ENCODE data around the gene FUT7. TPM values are rescaled to one million over a fixed set of nuclear protein-coding genes. Genes with fewer than 3 reads are reported as not detected.

Gene FUT7
- total and polyA plus RNA-seq, 2 of the 13 experiments (the other 11 are each of a cell fraction or from before 2014, with no cell fraction given), result 0.05 TPM; not detected in 1

- TF ChIP-seq PBX2 (CRISPR knock-in tag; IDR thresholded peaks at IDR 0.05) (no peak), ZSCAN21 (CRISPR knock-in tag; IDR thresholded peaks at IDR 0.05; ENCODE audit: borderline replicate concordance) (peak; percentile 81; the same call in 1 of the 2 replicates), ZNF274 (CRISPR knock-in tag; IDR thresholded peaks at IDR 0.05) (0 out of 2 replicates have a peak, but pooled peaks have one; percentile 59), PPARG (CRISPR knock-in tag; conservative IDR thresholded peaks at IDR 0.05) (no peak), KDM4B (CRISPR knock-in tag; IDR thresholded peaks at IDR 0.05) (no peak), ZMYM3 (CRISPR knock-in tag; IDR thresholded peaks at IDR 0.05) (0 out of 2 replicates have a peak, but pooled peaks have one; percentile 62), HNRNPUL1 (IDR thresholded peaks at IDR 0.05; ENCODE audit: low read depth, low read length) (no peak), ZNF232 (CRISPR knock-in tag; IDR thresholded peaks at IDR 0.05; ENCODE audit: borderline replicate concordance) (no peak), ZNF329 (CRISPR knock-in tag; IDR thresholded peaks at IDR 0.05; ENCODE audit: low read depth) (peak; percentile 66; the same call in 1 of the 2 replicates), TBL1XR1 (IDR thresholded peaks at IDR 0.05; ENCODE audit: borderline replicate concordance, low read length, partially characterized antibody) (no peak), SALL2 (CRISPR knock-in tag; IDR thresholded peaks at IDR 0.05) (0 out of 2 replicates have a peak, but pooled peaks have one; percentile 30), ZBTB7B (CRISPR knock-in tag; IDR thresholded peaks at IDR 0.05) (peak; percentile 69; the same call in 1 of the 2 replicates), TRIM24 (CRISPR knock-in tag; IDR thresholded peaks at IDR 0.05) (no peak), ETV5 (CRISPR knock-in tag; IDR thresholded peaks at IDR 0.05; ENCODE audit: borderline replicate concordance) (peak; percentile 62; the same call in 1 of the 2 replicates)
- TF ChIP-seq, protein P1, sequence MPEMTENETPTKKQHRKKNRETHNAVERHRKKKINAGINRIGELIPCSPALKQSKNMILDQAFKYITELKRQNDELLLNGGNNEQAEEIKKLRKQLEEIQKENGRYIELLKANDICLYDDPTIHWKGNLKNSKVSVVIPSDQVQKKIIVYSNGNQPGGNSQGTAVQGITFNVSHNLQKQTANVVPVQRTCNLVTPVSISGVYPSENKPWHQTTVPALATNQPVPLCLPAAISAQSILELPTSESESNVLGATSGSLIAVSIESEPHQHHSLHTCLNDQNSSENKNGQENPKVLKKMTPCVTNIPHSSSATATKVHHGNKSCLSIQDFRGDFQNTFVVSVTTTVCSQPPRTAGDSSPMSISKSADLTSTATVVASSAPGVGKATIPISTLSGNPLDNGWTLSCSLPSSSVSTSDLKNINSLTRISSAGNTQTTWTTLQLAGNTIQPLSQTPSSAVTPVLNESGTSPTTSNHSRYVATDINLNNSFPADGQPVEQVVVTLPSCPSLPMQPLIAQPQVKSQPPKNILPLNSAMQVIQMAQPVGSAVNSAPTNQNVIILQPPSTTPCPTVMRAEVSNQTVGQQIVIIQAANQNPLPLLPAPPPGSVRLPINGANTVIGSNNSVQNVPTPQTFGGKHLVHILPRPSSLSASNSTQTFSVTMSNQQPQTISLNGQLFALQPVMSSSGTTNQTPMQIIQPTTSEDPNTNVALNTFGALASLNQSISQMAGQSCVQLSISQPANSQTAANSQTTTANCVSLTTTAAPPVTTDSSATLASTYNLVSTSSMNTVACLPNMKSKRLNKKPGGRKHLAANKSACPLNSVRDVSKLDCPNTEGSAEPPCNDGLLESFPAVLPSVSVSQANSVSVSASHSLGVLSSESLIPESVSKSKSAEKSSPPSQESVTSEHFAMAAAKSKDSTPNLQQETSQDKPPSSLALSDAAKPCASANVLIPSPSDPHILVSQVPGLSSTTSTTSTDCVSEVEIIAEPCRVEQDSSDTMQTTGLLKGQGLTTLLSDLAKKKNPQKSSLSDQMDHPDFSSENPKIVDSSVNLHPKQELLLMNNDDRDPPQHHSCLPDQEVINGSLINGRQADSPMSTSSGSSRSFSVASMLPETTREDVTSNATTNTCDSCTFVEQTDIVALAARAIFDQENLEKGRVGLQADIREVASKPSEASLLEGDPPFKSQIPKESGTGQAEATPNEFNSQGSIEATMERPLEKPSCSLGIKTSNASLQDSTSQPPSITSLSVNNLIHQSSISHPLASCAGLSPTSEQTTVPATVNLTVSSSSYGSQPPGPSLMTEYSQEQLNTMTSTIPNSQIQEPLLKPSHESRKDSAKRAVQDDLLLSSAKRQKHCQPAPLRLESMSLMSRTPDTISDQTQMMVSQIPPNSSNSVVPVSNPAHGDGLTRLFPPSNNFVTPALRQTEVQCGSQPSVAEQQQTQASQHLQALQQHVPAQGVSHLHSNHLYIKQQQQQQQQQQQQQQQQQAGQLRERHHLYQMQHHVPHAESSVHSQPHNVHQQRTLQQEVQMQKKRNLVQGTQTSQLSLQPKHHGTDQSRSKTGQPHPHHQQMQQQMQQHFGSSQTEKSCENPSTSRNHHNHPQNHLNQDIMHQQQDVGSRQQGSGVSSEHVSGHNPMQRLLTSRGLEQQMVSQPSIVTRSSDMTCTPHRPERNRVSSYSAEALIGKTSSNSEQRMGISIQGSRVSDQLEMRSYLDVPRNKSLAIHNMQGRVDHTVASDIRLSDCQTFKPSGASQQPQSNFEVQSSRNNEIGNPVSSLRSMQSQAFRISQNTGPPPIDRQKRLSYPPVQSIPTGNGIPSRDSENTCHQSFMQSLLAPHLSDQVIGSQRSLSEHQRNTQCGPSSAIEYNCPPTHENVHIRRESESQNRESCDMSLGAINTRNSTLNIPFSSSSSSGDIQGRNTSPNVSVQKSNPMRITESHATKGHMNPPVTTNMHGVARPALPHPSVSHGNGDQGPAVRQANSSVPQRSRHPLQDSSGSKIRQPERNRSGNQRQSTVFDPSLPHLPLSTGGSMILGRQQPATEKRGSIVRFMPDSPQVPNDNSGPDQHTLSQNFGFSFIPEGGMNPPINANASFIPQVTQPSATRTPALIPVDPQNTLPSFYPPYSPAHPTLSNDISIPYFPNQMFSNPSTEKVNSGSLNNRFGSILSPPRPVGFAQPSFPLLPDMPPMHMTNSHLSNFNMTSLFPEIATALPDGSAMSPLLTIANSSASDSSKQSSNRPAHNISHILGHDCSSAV (CRISPR knock-in tag; IDR thresholded peaks at IDR 0.05; ENCODE audit: borderline replicate concordance), result no peak
- TF ChIP-seq, protein P2, sequence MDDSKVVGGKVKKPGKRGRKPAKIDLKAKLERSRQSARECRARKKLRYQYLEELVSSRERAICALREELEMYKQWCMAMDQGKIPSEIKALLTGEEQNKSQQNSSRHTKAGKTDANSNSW (CRISPR knock-in tag; IDR thresholded peaks at IDR 0.05; ENCODE audit: borderline replicate concordance), result no peak
- TF ChIP-seq, protein P3, sequence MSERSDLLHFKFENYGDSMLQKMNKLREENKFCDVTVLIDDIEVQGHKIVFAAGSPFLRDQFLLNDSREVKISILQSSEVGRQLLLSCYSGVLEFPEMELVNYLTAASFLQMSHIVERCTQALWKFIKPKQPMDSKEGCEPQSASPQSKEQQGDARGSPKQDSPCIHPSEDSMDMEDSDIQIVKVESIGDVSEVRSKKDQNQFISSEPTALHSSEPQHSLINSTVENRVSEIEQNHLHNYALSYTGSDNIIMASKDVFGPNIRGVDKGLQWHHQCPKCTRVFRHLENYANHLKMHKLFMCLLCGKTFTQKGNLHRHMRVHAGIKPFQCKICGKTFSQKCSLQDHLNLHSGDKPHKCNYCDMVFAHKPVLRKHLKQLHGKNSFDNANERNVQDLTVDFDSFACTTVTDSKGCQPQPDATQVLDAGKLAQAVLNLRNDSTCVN (CRISPR knock-in tag; IDR thresholded peaks at IDR 0.05; ENCODE audit: borderline replicate concordance), result no peak
These were observed 23.8 kb upstream of the FUT7 start (continued) for GRCh38 chr9:137055385-137056364.
